ENCODE results near the gene CACFD1. TPM values are rescaled to one million over a fixed set of nuclear protein-coding genes. Genes with fewer than 3 reads are reported as not detected.

The CACFD1 gene
- total RNA-seq, 1 experiment from 2014 or later: 22.5 TPM

GRCh38 chr9:133488686-133489252, 29.0 kb downstream of the CACFD1 start:
- POLR2A ChIA-PET: no interaction called here
- no peaks in the 10 kb centered on the region for H3K9me3 Mint-ChIP-seq
- no peak overlapping the region for H3K27ac Mint-ChIP-seq
- DNase-seq (ENCODE audit: low spot score) (no peak), ATAC-seq (no peak)
- CTCF ChIA-PET: no interaction called here
- H3K4me3 Mint-ChIP-seq: no peak overlapping the region
- H3K4me1 Mint-ChIP-seq: no peaks in the 10 kb centered on the region
- TF ChIP-seq SMAD4 (CRISPR knock-in tag; IDR thresholded peaks at IDR 0.05): no peak
- H3K36me3 Mint-ChIP-seq: no peaks in the 10 kb centered on the region
- H3K27me3 Mint-ChIP-seq (ENCODE audit: low read depth): no peaks in the 10 kb centered on the region

GRCh38 chr9:133489253-133490190, 29.7 kb downstream of the CACFD1 start:
- DNase-seq (ENCODE audit: low spot score): no peak
- Mint-ChIP-seq H3K27ac (no peak overlapping the region; the same call in 1 of the 2 replicates), H3K4me3 (no peak overlapping the region), H3K4me1 (no peaks in the 10 kb centered on the region), H3K36me3 (no peaks in the 10 kb centered on the region), H3K9me3 (no peaks in the 10 kb centered on the region), H3K27me3 (ENCODE audit: low read depth) (no peaks in the 10 kb centered on the region)
- TF ChIP-seq RORB (CRISPR knock-in tag; IDR thresholded peaks at IDR 0.05): no peak
- no peak for TF ChIP-seq SMAD3 (CRISPR knock-in tag; IDR thresholded peaks at IDR 0.05; ENCODE audit: borderline replicate concordance)
- no peak for TF ChIP-seq ZBTB43 (CRISPR knock-in tag; IDR thresholded peaks at IDR 0.05)
- no peak for TF ChIP-seq HMGA2 (CRISPR knock-in tag; IDR thresholded peaks at IDR 0.05)
- no peak for TF ChIP-seq ETV6 (CRISPR knock-in tag; IDR thresholded peaks at IDR 0.05)
- no peak for TF ChIP-seq ZNF425 (CRISPR knock-in tag; conservative IDR thresholded peaks at IDR 0.05)
- TF ChIP-seq USF2 (CRISPR knock-in tag; IDR thresholded peaks at IDR 0.05): no peak
- TF ChIP-seq, protein P1, sequence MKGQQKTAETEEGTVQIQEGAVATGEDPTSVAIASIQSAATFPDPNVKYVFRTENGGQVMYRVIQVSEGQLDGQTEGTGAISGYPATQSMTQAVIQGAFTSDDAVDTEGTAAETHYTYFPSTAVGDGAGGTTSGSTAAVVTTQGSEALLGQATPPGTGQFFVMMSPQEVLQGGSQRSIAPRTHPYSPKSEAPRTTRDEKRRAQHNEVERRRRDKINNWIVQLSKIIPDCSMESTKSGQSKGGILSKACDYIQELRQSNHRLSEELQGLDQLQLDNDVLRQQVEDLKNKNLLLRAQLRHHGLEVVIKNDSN (CRISPR knock-in tag; IDR thresholded peaks at IDR 0.05): no peak
- no peak for TF ChIP-seq NFYB (CRISPR knock-in tag; conservative IDR thresholded peaks at IDR 0.05; ENCODE audit: low read depth)
- no peak for TF ChIP-seq AR (CRISPR knock-in tag; IDR thresholded peaks at IDR 0.05)
- TF ChIP-seq ZNF416 (CRISPR knock-in tag; IDR thresholded peaks at IDR 0.05): no peak
- TF ChIP-seq, protein P2, sequence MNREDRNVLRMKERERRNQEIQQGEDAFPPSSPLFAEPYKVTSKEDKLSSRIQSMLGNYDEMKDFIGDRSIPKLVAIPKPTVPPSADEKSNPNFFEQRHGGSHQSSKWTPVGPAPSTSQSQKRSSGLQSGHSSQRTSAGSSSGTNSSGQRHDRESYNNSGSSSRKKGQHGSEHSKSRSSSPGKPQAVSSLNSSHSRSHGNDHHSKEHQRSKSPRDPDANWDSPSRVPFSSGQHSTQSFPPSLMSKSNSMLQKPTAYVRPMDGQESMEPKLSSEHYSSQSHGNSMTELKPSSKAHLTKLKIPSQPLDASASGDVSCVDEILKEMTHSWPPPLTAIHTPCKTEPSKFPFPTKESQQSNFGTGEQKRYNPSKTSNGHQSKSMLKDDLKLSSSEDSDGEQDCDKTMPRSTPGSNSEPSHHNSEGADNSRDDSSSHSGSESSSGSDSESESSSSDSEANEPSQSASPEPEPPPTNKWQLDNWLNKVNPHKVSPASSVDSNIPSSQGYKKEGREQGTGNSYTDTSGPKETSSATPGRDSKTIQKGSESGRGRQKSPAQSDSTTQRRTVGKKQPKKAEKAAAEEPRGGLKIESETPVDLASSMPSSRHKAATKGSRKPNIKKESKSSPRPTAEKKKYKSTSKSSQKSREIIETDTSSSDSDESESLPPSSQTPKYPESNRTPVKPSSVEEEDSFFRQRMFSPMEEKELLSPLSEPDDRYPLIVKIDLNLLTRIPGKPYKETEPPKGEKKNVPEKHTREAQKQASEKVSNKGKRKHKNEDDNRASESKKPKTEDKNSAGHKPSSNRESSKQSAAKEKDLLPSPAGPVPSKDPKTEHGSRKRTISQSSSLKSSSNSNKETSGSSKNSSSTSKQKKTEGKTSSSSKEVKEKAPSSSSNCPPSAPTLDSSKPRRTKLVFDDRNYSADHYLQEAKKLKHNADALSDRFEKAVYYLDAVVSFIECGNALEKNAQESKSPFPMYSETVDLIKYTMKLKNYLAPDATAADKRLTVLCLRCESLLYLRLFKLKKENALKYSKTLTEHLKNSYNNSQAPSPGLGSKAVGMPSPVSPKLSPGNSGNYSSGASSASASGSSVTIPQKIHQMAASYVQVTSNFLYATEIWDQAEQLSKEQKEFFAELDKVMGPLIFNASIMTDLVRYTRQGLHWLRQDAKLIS (CRISPR knock-in tag; IDR thresholded peaks at IDR 0.05; ENCODE audit: borderline replicate concordance): no peak
- ChIA-PET CTCF (no interaction called here), POLR2A (no interaction called here)
- ATAC-seq: no peak

Measured in WTC11 (cell line).